ENCODE measurements around the gene ZNF576. TPM values are rescaled to one million over a fixed set of nuclear protein-coding genes. Genes with fewer than 3 reads are reported as not detected.

Gene ZNF576
- total and polyA plus RNA-seq, 2 of the 13 experiments (the other 11 are each of a cell fraction or from before 2014, with no cell fraction given), result 7.2 to 9.6 TPM

- no peak for TF ChIP-seq TCF12 (IDR thresholded peaks at IDR 0.05)
- no peak for TF ChIP-seq TCF12 (CRISPR knock-in tag; IDR thresholded peaks at IDR 0.05)
- TF ChIP-seq ZNF768 (CRISPR knock-in tag; IDR thresholded peaks at IDR 0.05), result no peak
- no peak for TF ChIP-seq RERE (CRISPR knock-in tag; IDR thresholded peaks at IDR 0.05; ENCODE audit: low read depth)
- no peak for TF ChIP-seq HOXA9 (CRISPR knock-in tag; IDR thresholded peaks at IDR 0.05; ENCODE audit: borderline replicate concordance)
- TF ChIP-seq SAP130 (CRISPR knock-in tag; IDR thresholded peaks at IDR 0.05; ENCODE audit: low read depth), result peak; percentile 58
- no peak; the same call in 1 of the 2 replicates for TF ChIP-seq ZBTB26 (CRISPR knock-in tag; IDR thresholded peaks at IDR 0.05; ENCODE audit: borderline replicate concordance)
- TF ChIP-seq NCOR1 (IDR thresholded peaks at IDR 0.05; ENCODE audit: borderline replicate concordance, low read length), result peak; percentile 73; the same call in 1 of the 2 replicates
- TF ChIP-seq ARID5B (CRISPR knock-in tag; IDR thresholded peaks at IDR 0.05), result peak; percentile 22; the same call in 1 of the 2 replicates
- no peak for TF ChIP-seq POLR2AphosphoS2 (IDR thresholded peaks at IDR 0.05; ENCODE audit: low read depth, low read length)
- TF ChIP-seq REST (IDR thresholded peaks at IDR 0.05; ENCODE audit: borderline replicate concordance in 1 of 2, low read depth in 1 of 2, low read length in 2 of 2), result 0 out of 4 replicates have a peak, but pooled peaks of 1 of the 2 experiments have one; percentile 3
- no peak for TF ChIP-seq THYN1 (CRISPR knock-in tag; IDR thresholded peaks at IDR 0.05; ENCODE audit: borderline replicate concordance, low read depth)
- TF ChIP-seq ZNF414 (CRISPR knock-in tag; IDR thresholded peaks at IDR 0.05), result 0 out of 2 replicates have a peak, but pooled peaks have one; percentile 56
These were observed 38.6 kb downstream of the ZNF576 start (continued) for GRCh38 chr19:43634872-43635560.
